Uterus (tissue), 4 donors: ENCODE results near the gene CDADC1. TPM values are rescaled to one million over a fixed set of nuclear protein-coding genes. Genes with fewer than 3 reads are reported as not detected.

ENCODE experiments used
- DNase-seq, 2 donors: peaks; one replicate each; pipeline ENCODE4 v3.0.0-alpha.2; 2019 to 2020
- H3K27ac ChIP-seq, 2 donors: fragments of 200-600 bp; sonication (generic); 1 replicate in 1 of 2; 2 replicates in 1 of 2; pipeline ENCODE4 v1.5.1; 2016 to 2018
- H3K27me3 ChIP-seq, 2 donors: fragments of 200-600 bp; sonication (generic); one replicate each; pipeline ENCODE4 v1.5.1; 2018 to 2019; ENCODE audit warnings: control low read depth in 1 of 2
- H3K36me3 ChIP-seq, 2 donors: fragments of 200-600 bp; sonication (generic); one replicate each; pipeline ENCODE4 v1.5.1; 2019; ENCODE audit warnings: control low read depth in 1 of 2
- H3K4me1 ChIP-seq, 2 donors: fragments of 200-600 bp; sonication (generic); one replicate each; pipeline ENCODE4 v1.5.1; 2018 to 2019; ENCODE audit warnings: control low read depth in 1 of 2
- H3K4me3 ChIP-seq, 2 donors: fragments of 200-600 bp; sonication (generic); 1 replicate in 1 of 2; 2 replicates in 1 of 2; pipeline ENCODE4 v1.5.1; 2018 to 2019; ENCODE audit warnings: mild to moderate bottlenecking in 1 of 2
- H3K9me3 ChIP-seq, 2 donors: fragments of 200-600 bp; sonication (generic); one replicate each; pipeline ENCODE4 v1.5.1; 2019; ENCODE audit warnings: control low read depth in 1 of 2
- POLR2A ChIP-seq, 2 donors: fragments of 450-650 bp; IDR thresholded peaks; one replicate each; pipeline ENCODE4 v1.6.1; 2016; ENCODE audit warnings: antibody characterized with exemption in 2 of 2, mild to moderate bottlenecking in 1 of 2, moderate library complexity in 1 of 2
- intact Hi-C: fragments of 100-400 bp; cut with DNase I; formaldehyde crosslinking; loops from one replicate; pipeline ENCODE4 v1.15.1; 2023; ENCODE audit warnings: low total_unique reads
- total RNA-seq, 4 donors: library from RNA; depleted of rRNA in 3 of 4; stranded (reverse); fragments of >200 nt in 3 of 4; gene quantifications; one replicate each; pipeline versions ENCODE4 v1.1.0 to v1.2.4, GENCODE V29; 2014 to 2023
- TF ChIP-seq, protein P1 (sequence below), 4 experiments: fragments of 200-600 bp in 2 of 4; fragments of 450-650 bp in 2 of 4; sonication (generic) in 2 of 4; IDR thresholded peaks; one replicate each; pipeline ENCODE4 v1.5.1; 2016 to 2019; ENCODE audit warnings: antibody characterized with exemption in 4 of 4, mild to moderate bottlenecking in 2 of 4, moderate library complexity in 1 of 4
- donor health status: DM: yes; HTN: yes; CAD: no.

The CDADC1 gene
- total RNA-seq, 4 donors from 2014 or later, result 1.8 to 76.5 (median 10.9) TPM

DNA sequence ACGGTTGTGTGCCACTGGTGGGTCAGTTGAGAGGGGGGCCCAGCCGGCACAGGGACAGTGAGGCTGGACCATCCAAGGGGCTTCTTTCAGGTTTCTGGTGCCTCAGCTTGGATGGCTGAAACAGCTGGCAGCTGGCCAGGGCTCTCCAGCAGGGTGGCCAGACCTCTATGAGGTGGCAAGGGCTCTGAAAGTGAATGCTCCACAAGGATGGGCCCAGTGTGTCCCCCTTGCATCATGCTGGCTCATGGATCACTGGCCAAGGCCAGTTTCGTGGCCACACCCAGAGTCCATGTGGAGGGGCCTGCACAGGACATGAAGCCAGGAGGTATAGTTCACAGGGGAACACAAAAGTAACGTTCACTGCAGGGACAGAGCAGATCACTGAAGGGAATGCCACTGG lies 49.6 kb downstream of the CDADC1 start:
- Histone ChIP-seq H3K4me1 (no peaks in the 10 kb centered on the region), H3K36me3 (no peaks in the 10 kb centered on the region), H3K27me3 (no peaks in the 10 kb centered on the region), H3K9me3 (no peaks in the 10 kb centered on the region), H3K27ac (no peak overlapping the region), H3K4me3 (no peak overlapping the region)
- intact Hi-C loops, result no loop called here
- DNase-seq, result no peak
- TF ChIP-seq, protein P1, sequence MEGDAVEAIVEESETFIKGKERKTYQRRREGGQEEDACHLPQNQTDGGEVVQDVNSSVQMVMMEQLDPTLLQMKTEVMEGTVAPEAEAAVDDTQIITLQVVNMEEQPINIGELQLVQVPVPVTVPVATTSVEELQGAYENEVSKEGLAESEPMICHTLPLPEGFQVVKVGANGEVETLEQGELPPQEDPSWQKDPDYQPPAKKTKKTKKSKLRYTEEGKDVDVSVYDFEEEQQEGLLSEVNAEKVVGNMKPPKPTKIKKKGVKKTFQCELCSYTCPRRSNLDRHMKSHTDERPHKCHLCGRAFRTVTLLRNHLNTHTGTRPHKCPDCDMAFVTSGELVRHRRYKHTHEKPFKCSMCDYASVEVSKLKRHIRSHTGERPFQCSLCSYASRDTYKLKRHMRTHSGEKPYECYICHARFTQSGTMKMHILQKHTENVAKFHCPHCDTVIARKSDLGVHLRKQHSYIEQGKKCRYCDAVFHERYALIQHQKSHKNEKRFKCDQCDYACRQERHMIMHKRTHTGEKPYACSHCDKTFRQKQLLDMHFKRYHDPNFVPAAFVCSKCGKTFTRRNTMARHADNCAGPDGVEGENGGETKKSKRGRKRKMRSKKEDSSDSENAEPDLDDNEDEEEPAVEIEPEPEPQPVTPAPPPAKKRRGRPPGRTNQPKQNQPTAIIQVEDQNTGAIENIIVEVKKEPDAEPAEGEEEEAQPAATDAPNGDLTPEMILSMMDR (IDR thresholded peaks at IDR 0.05), result no peak

DNA sequence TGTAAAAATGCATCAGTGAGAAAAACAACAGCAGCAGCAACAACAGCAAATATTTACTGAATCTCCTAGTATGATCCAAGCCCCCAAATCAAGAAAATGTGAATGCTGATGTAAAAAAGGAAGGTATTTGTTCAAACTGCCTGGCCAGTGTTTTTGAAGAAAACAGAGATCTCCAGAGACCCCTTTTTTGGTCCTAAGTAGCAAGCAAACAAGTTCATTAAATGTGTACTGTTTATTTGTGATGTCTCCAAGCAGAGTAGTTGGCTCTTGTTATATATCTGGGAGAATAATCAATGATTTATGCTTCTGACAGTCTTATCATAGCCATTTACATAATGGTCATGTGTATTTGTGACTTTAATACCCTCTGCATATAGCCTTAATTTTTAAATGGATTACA lies 50.7 kb downstream of the CDADC1 start:
- Histone ChIP-seq H3K9me3 (no peaks in the 10 kb centered on the region), H3K36me3 (no peaks in the 10 kb centered on the region), H3K4me3 (no peak overlapping the region), H3K27me3 (no peaks in the 10 kb centered on the region), H3K4me1 (no peaks in the 10 kb centered on the region), H3K27ac (peak overlapping the region in 1 of 2 donors; percentile 28)
- intact Hi-C loops, result no loop called here
- DNase-seq, result no peak
- TF ChIP-seq, protein P1 (IDR thresholded peaks at IDR 0.05), result no peak
- TF ChIP-seq POLR2A (IDR thresholded peaks at IDR 0.05), result no peak

DNA sequence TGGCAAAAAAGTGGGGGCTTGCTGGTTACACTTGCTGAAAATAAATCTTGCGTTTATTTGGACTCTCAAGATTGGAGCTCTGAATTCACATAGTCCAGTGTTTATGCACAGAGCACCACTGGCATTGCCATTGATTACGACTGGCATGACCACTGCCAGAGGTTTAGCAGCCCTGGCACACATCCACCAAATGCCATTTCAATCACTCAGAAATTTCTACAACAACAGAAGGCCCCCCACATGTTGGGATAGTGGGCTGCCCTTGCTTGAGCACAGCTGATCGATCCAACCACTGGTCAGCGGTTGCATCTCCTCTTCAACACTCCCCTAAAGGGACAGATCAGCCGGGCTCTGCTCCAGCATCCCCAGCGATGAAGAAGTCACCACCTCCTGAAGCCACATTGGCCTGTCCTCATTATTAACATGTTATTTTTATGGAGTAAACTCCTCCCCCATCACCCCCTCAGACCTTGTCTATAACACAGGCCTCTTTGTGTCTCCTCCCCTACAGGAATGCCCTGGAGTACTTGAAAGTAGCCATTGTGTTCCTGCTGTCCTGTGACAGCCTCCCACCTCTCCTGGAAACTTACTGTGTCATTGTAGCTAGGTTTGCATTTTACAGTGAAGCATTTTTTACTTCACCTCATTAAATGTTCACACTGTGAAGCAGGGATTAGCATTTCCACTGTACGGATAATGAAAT lies 51.3 kb downstream of the CDADC1 start:
- no peak for DNase-seq
- Histone ChIP-seq H3K27me3 (no peaks in the 10 kb centered on the region), H3K27ac (peak overlapping the region in 1 of 2 donors; percentile 28), H3K4me3 (no peak overlapping the region), H3K36me3 (no peaks in the 10 kb centered on the region), H3K9me3 (no peaks in the 10 kb centered on the region), H3K4me1 (no peaks in the 10 kb centered on the region)
- TF ChIP-seq POLR2A (IDR thresholded peaks at IDR 0.05), result no peak
- TF ChIP-seq, protein P1 (IDR thresholded peaks at IDR 0.05), result no peak
- intact Hi-C loops, result no loop called here

DNA sequence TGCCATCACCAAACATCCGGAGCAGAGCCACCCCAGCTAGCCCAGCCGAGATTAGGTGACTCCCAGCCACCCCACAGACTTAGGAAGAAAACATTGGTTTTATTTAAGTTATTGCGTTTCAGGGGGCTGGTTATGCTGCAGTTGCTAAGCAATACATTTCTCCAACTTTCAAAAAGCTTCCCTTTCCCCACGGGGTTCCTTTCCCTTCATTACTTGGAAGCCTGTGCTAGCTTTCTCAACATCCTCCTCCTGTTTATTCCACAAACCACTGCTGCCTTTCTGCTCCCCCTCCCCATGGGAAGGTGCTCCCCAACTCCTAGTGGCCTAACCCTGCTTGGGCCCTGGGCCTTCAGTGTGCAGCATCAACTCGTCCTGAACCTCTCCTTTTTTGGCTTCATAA lies 52.6 kb downstream of the CDADC1 start:
- intact Hi-C loops, result loop anchor here (5.0 to 10.0 kb wide), 2 partner anchors 135 to 307 kb away; no protein-coding TSS in a partner anchor
- Histone ChIP-seq H3K9me3 (no peaks in the 10 kb centered on the region), H3K4me3 (no peak overlapping the region), H3K4me1 (no peaks in the 10 kb centered on the region), H3K36me3 (no peaks in the 10 kb centered on the region), H3K27ac (no peak overlapping the region), H3K27me3 (no peaks in the 10 kb centered on the region)
- no peak for TF ChIP-seq POLR2A (IDR thresholded peaks at IDR 0.05)
- TF ChIP-seq, protein P1 (IDR thresholded peaks at IDR 0.05), result no peak
- no peak for DNase-seq

DNA sequence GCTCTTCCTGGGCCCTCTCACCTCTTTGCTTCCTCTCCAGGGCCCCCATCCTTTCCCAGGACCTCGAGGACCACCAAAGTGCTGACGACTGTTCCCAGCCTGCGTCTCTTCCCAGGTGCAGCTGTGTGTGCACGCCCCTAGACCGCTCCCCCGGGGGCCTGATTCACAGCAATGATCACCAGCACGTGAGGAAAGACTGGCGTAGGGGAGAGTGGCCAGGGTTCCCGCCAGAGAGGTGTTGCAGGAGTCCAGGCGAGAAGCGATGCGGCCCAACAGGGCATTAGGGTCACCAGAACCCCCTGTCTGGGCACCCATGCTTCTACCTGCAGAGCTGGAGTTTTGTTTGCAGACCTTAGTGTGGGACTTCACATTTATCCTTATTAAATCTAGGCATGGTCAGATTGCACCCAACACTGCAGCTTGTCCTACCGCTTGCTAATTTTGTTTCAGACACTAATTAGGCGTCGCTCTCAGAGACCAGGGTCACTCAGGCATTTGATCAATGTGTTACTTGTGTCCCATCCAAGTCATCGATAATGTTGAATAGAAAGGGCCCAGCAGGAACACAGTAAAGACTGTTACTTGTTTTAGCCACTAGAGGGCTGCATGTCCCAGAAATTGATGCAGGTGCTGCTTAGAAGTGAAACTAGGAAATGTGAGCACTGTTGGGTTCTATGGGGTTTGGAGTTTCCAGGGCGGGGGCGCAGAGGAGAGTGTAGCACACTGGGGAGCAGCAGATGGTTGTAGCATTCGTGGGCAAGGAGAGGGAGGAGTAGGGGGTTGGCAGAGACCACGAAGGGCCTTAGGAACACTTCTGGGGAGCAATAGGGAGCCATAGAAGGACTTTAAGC lies 53.2 kb downstream of the CDADC1 start:
- DNase-seq, result peak; percentile 52 to 68
- TF ChIP-seq, protein P1 (IDR thresholded peaks at IDR 0.05), result peak; percentile 81 to 95 (median 90)
- no peak for TF ChIP-seq POLR2A (IDR thresholded peaks at IDR 0.05)
- Histone ChIP-seq H3K9me3 (no peaks in the 10 kb centered on the region), H3K27me3 (no peaks in the 10 kb centered on the region), H3K4me3 (peak overlapping the region; percentile 13 to 25), H3K4me1 (no peaks in the 10 kb centered on the region), H3K36me3 (no peaks in the 10 kb centered on the region), H3K27ac (peak overlapping the region; percentile 13 to 57)
- intact Hi-C loops, result loop anchor here (5.0 to 10.0 kb wide), 2 partner anchors 134 to 306 kb away; no protein-coding TSS in a partner anchor
